Neural crest cell (in vitro differentiated cells): ENCODE results near the gene NBPF3. TPM values are rescaled to one million over a fixed set of nuclear protein-coding genes. Genes with fewer than 3 reads are reported as not detected.
"Not testable (repeated sequence)": the region's sequence is repeated elsewhere in the genome, so short reads cannot be mapped to it uniquely, and the experiment has no call there.

Experiments used
- DNase-seq: peaks from one replicate; pipeline ENCODE4 v3.0.0; 2021; ENCODE audit warnings: low read depth, mixed read lengths, low spot score
- H3K27ac Mint-ChIP-seq: one replicate; pipeline ENCODE4 v1.8.0; 2021; ENCODE audit warnings: mild to moderate bottlenecking, mixed read lengths; ENCODE audit not compliant: unreplicated experiment
- H3K27me3 Mint-ChIP-seq: 2 replicates; pipeline ENCODE4 v1.8.0; 2021; ENCODE audit warnings: low read depth, mild to moderate bottlenecking, mixed read lengths
- H3K36me3 Mint-ChIP-seq: 2 replicates; pipeline ENCODE4 v1.8.0; 2021; ENCODE audit warnings: low read depth, mild to moderate bottlenecking, mixed read lengths
- H3K4me1 Mint-ChIP-seq: 2 replicates; pipeline ENCODE4 v1.8.0; 2021; ENCODE audit warnings: mixed read lengths
- H3K4me3 Mint-ChIP-seq: one replicate; pipeline ENCODE4 v1.8.0; 2021; ENCODE audit warnings: mild to moderate bottlenecking, mixed read lengths
- H3K9me3 Mint-ChIP-seq: 2 replicates; pipeline ENCODE4 v1.8.0; 2021; ENCODE audit warnings: mixed read lengths
- total RNA-seq: library from RNA; stranded (reverse); gene quantifications from 2 replicates; pipeline ENCODE4 v1.2.1, GENCODE V29; 2021
- TF ChIP-seq, protein P1 (sequence below): fragments of 200-600 bp; sonication (generic); conservative IDR thresholded peaks from 2 replicates; pipeline ENCODE4 v1.5.0; 2021; ENCODE audit warnings: antibody characterized with exemption, mild to moderate bottlenecking

The NBPF3 gene
- total RNA-seq, 1 donor from 2014 or later, result 19.2 TPM

DNA sequence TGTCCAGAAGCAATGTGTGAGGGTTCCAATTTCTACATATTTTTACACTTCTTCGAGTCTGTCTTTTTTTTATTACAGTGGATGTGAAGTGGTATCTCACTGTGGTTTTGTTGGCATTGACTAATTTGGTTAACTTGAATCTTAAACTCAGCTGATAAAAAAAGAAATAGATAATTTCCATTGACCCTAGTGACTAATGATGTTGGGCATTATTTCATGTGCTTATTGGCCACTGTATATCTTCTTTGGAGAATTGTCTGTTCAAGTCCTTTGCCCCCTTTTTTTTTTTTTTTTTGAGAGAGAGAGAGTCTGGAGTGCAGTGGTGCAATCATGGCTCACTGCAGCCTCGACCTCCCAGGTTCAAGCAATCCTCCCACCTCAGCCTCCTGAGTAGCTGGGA lies 33.3 kb upstream of the NBPF3 start:
- Mint-ChIP-seq H3K27ac (no peak overlapping the region), H3K27me3 (peaks cover 29% of the 10 kb centered on the region), H3K4me1 (no peaks in the 10 kb centered on the region), H3K4me3 (no peak overlapping the region), H3K36me3 (no peaks in the 10 kb centered on the region), H3K9me3 (no peaks in the 10 kb centered on the region)
- TF ChIP-seq, protein P1, sequence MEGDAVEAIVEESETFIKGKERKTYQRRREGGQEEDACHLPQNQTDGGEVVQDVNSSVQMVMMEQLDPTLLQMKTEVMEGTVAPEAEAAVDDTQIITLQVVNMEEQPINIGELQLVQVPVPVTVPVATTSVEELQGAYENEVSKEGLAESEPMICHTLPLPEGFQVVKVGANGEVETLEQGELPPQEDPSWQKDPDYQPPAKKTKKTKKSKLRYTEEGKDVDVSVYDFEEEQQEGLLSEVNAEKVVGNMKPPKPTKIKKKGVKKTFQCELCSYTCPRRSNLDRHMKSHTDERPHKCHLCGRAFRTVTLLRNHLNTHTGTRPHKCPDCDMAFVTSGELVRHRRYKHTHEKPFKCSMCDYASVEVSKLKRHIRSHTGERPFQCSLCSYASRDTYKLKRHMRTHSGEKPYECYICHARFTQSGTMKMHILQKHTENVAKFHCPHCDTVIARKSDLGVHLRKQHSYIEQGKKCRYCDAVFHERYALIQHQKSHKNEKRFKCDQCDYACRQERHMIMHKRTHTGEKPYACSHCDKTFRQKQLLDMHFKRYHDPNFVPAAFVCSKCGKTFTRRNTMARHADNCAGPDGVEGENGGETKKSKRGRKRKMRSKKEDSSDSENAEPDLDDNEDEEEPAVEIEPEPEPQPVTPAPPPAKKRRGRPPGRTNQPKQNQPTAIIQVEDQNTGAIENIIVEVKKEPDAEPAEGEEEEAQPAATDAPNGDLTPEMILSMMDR, result no peak
- no peak for DNase-seq

DNA sequence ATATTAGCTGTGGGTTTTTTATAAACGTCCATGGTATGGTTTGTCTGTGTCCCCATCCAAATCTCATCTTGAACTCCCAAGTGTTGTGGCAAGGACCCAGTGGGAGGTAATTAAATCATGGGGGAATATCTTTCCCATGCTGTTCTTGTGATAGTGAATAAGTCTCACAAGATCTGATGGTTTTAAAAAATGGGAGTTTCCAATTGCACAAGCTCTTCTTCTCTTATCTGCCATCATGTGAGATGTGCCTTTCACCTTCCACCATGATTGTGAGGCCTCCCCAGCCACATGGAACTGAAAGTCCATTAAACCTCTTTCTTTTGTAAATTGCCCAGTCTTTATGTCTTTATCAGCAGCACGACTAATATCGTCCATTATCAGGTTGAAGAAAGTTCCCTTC lies 30.0 kb upstream of the NBPF3 start:
- peaks cover 41% of the 10 kb centered on the region for H3K27me3 Mint-ChIP-seq
- H3K4me1 Mint-ChIP-seq, DNase-seq, H3K9me3 Mint-ChIP-seq, H3K4me3 Mint-ChIP-seq, H3K27ac Mint-ChIP-seq, H3K36me3 Mint-ChIP-seq: not testable (repeated sequence)

DNA sequence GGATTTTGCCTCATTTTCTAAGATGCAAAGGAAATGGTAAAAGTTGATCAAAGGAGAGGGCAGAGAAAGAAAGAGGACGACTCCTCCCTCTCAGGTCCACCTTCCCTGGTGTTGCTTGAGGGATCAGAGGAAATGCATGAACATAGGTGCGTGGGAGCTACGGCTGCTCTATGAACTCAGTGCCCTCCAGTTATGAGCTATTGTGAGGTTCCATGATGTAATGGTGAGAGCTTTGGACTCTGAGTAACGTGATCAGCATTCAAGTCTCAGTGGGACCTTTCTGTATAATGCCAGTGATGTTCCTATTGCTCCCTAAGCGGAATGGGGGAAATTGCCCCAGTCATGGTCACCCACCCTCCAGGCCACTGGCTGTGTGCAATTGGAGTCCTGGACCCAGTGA lies 25.9 kb upstream of the NBPF3 start:
- H3K36me3 Mint-ChIP-seq, result no peaks in the 10 kb centered on the region
- H3K4me1 Mint-ChIP-seq, result no peaks in the 10 kb centered on the region
- DNase-seq, result no peak
- H3K4me3 Mint-ChIP-seq, result no peak overlapping the region
- H3K27ac Mint-ChIP-seq, result no peak overlapping the region
- TF ChIP-seq, protein P1, result no peak
- H3K27me3 Mint-ChIP-seq, result peaks cover 49% of the 10 kb centered on the region
- no peaks in the 10 kb centered on the region for H3K9me3 Mint-ChIP-seq

DNA sequence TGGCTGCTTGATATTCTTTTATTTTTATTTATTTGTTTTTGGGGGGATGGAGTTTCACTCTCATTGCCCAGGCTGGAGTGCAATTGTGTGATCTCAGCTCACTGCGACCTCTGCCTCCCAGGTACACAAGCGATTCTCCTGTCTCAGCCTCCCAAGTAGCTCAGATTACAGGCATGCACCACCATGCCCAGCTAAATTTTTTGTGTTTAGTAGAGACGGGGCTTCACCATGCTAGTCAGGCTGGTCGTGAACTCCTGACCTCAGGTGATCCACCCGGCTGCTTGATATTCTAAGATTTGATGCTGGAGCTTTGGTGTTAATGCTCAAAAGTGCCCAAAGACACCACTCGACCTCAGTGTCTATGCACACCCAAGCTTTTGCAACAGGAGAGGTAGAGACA lies 19.6 kb upstream of the NBPF3 start:
- not testable (repeated sequence) for H3K9me3 Mint-ChIP-seq, DNase-seq, H3K36me3 Mint-ChIP-seq, H3K4me1 Mint-ChIP-seq, H3K4me3 Mint-ChIP-seq, H3K27ac Mint-ChIP-seq
- peaks cover 64% of the 10 kb centered on the region for H3K27me3 Mint-ChIP-seq

DNA sequence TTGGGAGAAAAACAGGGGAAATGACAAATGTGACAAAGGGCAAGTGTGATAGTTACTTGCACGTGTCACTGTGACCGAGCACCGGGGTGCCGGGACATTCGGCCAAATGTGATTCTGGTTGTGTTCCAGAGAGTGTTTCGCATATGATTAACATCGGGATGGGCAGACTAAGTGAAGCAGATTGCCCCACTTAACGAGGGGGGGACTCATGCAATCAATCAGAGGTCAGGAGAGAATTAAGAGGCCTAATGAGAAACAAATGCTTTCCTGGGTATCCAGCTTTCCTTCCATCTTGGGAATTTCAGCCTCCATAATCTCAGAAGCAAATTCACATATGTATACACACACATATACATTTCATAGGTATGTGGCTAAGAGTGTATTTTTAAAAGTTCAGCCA lies 18.6 kb upstream of the NBPF3 start:
- not testable (repeated sequence) for DNase-seq, H3K9me3 Mint-ChIP-seq, H3K4me3 Mint-ChIP-seq, H3K4me1 Mint-ChIP-seq, H3K36me3 Mint-ChIP-seq, H3K27ac Mint-ChIP-seq
- H3K27me3 Mint-ChIP-seq, result peaks cover 64% of the 10 kb centered on the region

DNA sequence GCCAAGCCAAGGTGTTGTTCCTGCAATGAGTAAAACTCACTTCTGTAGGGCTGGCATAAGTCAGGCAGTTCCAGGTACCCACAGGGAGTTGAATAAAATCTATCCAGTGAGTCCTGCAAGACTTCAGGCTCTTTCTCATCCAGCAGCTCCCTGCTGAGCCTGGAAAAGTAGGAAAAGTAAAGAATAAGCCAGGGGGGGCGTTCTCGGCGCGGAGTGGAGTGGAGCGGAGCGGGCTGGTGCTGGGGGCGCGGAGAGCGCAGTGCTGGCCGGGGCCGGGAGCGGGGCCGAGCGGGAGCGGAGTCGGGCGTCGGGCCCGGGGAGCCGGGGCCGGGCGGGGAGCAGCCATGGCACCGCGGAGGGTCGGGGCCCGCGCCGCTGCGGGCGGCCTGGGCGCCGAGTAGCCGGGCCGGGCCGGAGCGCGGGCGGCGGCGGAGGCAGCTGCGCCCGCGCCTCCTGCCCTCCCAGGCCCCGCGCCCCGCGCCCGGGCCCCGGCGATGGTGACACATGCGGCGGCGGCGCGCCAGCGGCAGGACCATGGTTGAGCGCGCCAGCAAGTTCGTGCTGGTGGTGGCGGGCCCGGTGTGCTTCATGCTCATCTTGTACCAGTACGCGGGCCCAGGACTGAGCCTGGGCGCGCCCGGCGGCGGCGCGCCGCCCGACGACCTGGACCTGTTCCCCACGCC lies 12.0 kb upstream of the NBPF3 start:
- Mint-ChIP-seq H3K27me3 (peaks cover 47% of the 10 kb centered on the region), H3K4me3 (peak overlapping the region; percentile 78)
- H3K36me3 Mint-ChIP-seq, H3K9me3 Mint-ChIP-seq, H3K4me1 Mint-ChIP-seq, DNase-seq, H3K27ac Mint-ChIP-seq: not testable (repeated sequence)

DNA sequence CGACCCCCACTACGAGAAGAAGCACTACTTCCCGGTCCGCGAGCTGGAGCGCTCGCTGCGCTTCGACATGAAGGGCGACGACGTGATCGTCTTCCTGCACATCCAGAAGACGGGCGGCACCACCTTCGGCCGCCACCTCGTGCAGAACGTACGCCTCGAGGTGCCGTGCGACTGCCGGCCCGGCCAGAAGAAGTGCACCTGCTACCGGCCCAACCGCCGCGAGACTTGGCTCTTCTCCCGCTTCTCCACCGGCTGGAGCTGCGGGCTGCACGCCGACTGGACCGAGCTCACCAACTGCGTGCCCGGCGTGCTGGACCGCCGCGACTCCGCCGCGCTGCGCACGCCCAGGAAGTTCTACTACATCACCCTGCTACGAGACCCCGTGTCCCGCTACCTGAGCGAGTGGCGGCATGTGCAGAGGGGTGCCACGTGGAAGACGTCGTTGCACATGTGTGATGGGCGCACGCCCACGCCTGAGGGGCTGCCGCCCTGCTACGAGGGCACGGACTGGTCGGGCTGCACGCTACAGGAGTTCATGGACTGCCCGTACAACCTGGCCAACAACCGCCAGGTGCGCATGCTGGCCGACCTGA lies 11.4 kb upstream of the NBPF3 start:
- not testable (repeated sequence) for H3K4me3 Mint-ChIP-seq, H3K9me3 Mint-ChIP-seq, H3K36me3 Mint-ChIP-seq, DNase-seq, H3K27ac Mint-ChIP-seq, H3K4me1 Mint-ChIP-seq
- H3K27me3 Mint-ChIP-seq, result peaks cover 45% of the 10 kb centered on the region

DNA sequence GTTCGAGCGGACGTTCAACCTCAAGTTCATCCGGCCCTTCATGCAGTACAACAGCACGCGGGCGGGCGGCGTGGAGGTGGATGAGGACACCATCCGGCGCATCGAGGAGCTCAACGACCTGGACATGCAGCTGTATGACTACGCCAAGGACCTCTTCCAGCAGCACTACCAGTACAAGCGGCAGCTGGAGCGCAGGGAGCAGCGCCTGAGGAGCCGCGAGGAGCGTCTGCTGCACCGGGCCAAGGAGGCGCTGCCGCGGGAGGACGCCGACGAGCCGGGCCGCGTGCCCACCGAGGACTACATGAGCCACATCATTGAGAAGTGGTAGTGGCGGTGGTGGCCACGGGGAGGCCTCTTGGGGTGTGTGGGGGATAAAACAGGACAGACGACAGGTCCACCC lies 10.7 kb upstream of the NBPF3 start:
- not testable (repeated sequence) for H3K4me3 Mint-ChIP-seq, DNase-seq, H3K4me1 Mint-ChIP-seq, H3K27ac Mint-ChIP-seq, H3K9me3 Mint-ChIP-seq, H3K36me3 Mint-ChIP-seq
- H3K27me3 Mint-ChIP-seq, result peaks cover 43% of the 10 kb centered on the region

DNA sequence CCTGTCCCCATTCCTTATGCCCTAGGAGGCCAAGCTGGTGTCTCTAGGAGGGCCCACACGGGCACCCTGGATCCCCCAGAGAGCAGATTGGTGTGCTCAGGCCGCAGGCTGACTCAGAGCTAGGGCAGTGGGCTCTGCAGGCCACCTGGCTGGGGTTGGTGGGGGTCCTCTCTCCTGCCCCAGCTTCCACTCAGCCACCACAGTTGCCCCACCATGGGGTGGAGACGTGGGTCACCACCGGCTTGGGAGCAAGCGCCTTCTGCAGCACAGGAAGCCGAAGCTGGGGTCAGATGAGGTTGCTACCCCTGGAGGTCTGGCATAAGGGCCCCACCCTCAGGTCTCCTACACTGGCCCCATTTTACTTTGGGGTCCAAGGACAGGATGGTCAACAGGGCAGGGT lies 9.1 kb upstream of the NBPF3 start:
- DNase-seq, H3K4me3 Mint-ChIP-seq, H3K4me1 Mint-ChIP-seq, H3K36me3 Mint-ChIP-seq, H3K27ac Mint-ChIP-seq, H3K9me3 Mint-ChIP-seq: not testable (repeated sequence)
- H3K27me3 Mint-ChIP-seq, result peaks cover 37% of the 10 kb centered on the region
